Measurements from ENCODE around the gene HEATR5B. TPM values are rescaled to one million over a fixed set of nuclear protein-coding genes. Genes with fewer than 3 reads are reported as not detected.
A peak's percentile ranks its signal among the peaks of the same experiment; 100 is the strongest.

HEATR5B gene
- total RNA-seq, 3 donors from 2014 or later: 35.7 to 64.2 (median 36.5) TPM

- peak overlapping the region in 1 of 2 donors; percentile 94 for H3K27ac ChIP-seq
- H3K4me1 ChIP-seq: peaks cover 0 to 12% of the 10 kb centered on the region in 2 donors
- no peaks in the 10 kb centered on the region for H3K27me3 ChIP-seq
- DNase-seq (ENCODE audit: low spot score in 2 of 2): no peak
- H3K36me3 ChIP-seq: no peaks in the 10 kb centered on the region
- intact Hi-C loops (cut with DNase I; ENCODE audit: low total_unique reads): no loop called here
- no peak for TF ChIP-seq POLR2AphosphoS5 (IDR thresholded peaks at IDR 0.05)
- TF ChIP-seq POLR2A (IDR thresholded peaks at IDR 0.05): no peak
- TF ChIP-seq CTCF (IDR thresholded peaks at IDR 0.05): no peak
- H3K9me3 ChIP-seq: no peaks in the 10 kb centered on the region
- H3K4me3 ChIP-seq: peak overlapping the region; percentile 76 to 98 (median 90)
These were observed 119.0 kb downstream of the HEATR5B start for GRCh38 chr2:36965206-36965605.

GRCh38 chr2:36964496-36965058 lies 119.6 kb downstream of the HEATR5B start:
- intact Hi-C loops (cut with DNase I; ENCODE audit: low total_unique reads): no loop called here
- no peak for TF ChIP-seq POLR2AphosphoS5 (IDR thresholded peaks at IDR 0.05)
- TF ChIP-seq CTCF (IDR thresholded peaks at IDR 0.05): no peak
- TF ChIP-seq POLR2A (IDR thresholded peaks at IDR 0.05): no peak
- no peaks in the 10 kb centered on the region for H3K27me3 ChIP-seq
- peaks cover 0 to 12% of the 10 kb centered on the region in 2 donors for H3K4me1 ChIP-seq
- no peak for DNase-seq (ENCODE audit: low spot score in 2 of 2)
- peak overlapping the region in 1 of 3 donors; percentile 90 for H3K4me3 ChIP-seq
- no peaks in the 10 kb centered on the region for H3K9me3 ChIP-seq
- H3K27ac ChIP-seq: peak overlapping the region; percentile 52 to 94
- no peaks in the 10 kb centered on the region for H3K36me3 ChIP-seq

GRCh38 chr2:36963734-36964133 lies 120.4 kb downstream of the HEATR5B start:
- Histone ChIP-seq H3K27me3 (no peaks in the 10 kb centered on the region), H3K9me3 (no peaks in the 10 kb centered on the region), H3K4me1 (peaks cover 0 to 12% of the 10 kb centered on the region in 2 donors), H3K36me3 (no peaks in the 10 kb centered on the region), H3K27ac (peak overlapping the region; percentile 59 to 72), H3K4me3 (no peak overlapping the region)
- no peak for DNase-seq (ENCODE audit: low spot score in 2 of 2)
- TF ChIP-seq POLR2AphosphoS5 (IDR thresholded peaks at IDR 0.05): no peak
- no peak for TF ChIP-seq CTCF (IDR thresholded peaks at IDR 0.05)
- TF ChIP-seq POLR2A (IDR thresholded peaks at IDR 0.05): no peak
- intact Hi-C loops (cut with DNase I; ENCODE audit: low total_unique reads): no loop called here

- TF ChIP-seq POLR2AphosphoS5 (IDR thresholded peaks at IDR 0.05) (peak in 1 of 3 donors; percentile 61), POLR2A (IDR thresholded peaks at IDR 0.05) (no peak)
- no peaks in the 10 kb centered on the region for H3K27me3 ChIP-seq
- H3K36me3 ChIP-seq: no peaks in the 10 kb centered on the region
- H3K4me3 ChIP-seq: no peak overlapping the region
- H3K27ac ChIP-seq: peak overlapping the region in 1 of 2 donors; percentile 72
- H3K9me3 ChIP-seq: no peaks in the 10 kb centered on the region
- peak in 1 of 2 donors; percentile 44 for DNase-seq (ENCODE audit: low spot score in 2 of 2)
- H3K4me1 ChIP-seq: peaks cover 0 to 12% of the 10 kb centered on the region in 2 donors
- intact Hi-C loops (cut with DNase I; ENCODE audit: low total_unique reads): no loop called here
These were observed 121.1 kb downstream of the HEATR5B start for GRCh38 chr2:36963106-36963505.

GRCh38 chr2:36960773-36961172 lies 123.4 kb downstream of the HEATR5B start:
- intact Hi-C loops (cut with DNase I; ENCODE audit: low total_unique reads): no loop called here
- TF ChIP-seq POLR2AphosphoS5 (IDR thresholded peaks at IDR 0.05): no peak
- TF ChIP-seq CTCF (IDR thresholded peaks at IDR 0.05): no peak
- TF ChIP-seq POLR2A (IDR thresholded peaks at IDR 0.05): no peak

More at GRCh38 chr2:36960773-36961172, 123.4 kb downstream of the HEATR5B start:
- Histone ChIP-seq H3K9me3 (no peaks in the 10 kb centered on the region), H3K4me3 (no peak overlapping the region), H3K4me1 (peaks cover 0 to 12% of the 10 kb centered on the region in 2 donors), H3K27ac (no peak overlapping the region), H3K36me3 (no peaks in the 10 kb centered on the region), H3K27me3 (no peaks in the 10 kb centered on the region)
- no peak for DNase-seq (ENCODE audit: low spot score in 2 of 2)
